HUES64 (cell line): ENCODE data around the gene KRT23.

Experiments
- H3K27ac ChIP-seq: 2 replicates; pipeline ENCODE4 v1.7.0; 2013; ENCODE audit warnings: low read depth, low read length, inconsistent platforms
- H3K27me3 ChIP-seq: 2 replicates; pipeline ENCODE4 v1.6.1; 2013; ENCODE audit warnings: mild to moderate bottlenecking, low read length; ENCODE audit not compliant: insufficient read depth
- H3K36me3 ChIP-seq: 2 replicates; pipeline ENCODE4 v1.6.1; 2013; ENCODE audit warnings: mild to moderate bottlenecking, low read length; ENCODE audit not compliant: insufficient read depth
- H3K4me1 ChIP-seq: 2 replicates; pipeline ENCODE4 v1.6.1; 2013; ENCODE audit warnings: mild to moderate bottlenecking, low read length, moderate library complexity; ENCODE audit not compliant: insufficient read depth
- H3K4me3 ChIP-seq: 2 replicates; pipeline ENCODE4 v1.5.1; 2013; ENCODE audit warnings: mild to moderate bottlenecking, low read length, moderate library complexity
- H3K9ac ChIP-seq: 2 replicates; pipeline ENCODE4 v1.6.1; 2013; ENCODE audit warnings: mild to moderate bottlenecking, low read depth, low read length
- H3K9me3 ChIP-seq: 2 replicates; pipeline ENCODE4 v1.6.1; 2013; ENCODE audit warnings: low read depth, low read length; ENCODE audit not compliant: insufficient read depth
- WGBS: fragments of 150-250, 120-280 bp; methylation state at CpG from one replicate; pipeline ENCODE4 v1.1.7; 2013; ENCODE audit warnings: missing lambda C conversion rate; 5-methylcytosine and 5-hydroxymethylcytosine counted together

Gene KRT23

DNA sequence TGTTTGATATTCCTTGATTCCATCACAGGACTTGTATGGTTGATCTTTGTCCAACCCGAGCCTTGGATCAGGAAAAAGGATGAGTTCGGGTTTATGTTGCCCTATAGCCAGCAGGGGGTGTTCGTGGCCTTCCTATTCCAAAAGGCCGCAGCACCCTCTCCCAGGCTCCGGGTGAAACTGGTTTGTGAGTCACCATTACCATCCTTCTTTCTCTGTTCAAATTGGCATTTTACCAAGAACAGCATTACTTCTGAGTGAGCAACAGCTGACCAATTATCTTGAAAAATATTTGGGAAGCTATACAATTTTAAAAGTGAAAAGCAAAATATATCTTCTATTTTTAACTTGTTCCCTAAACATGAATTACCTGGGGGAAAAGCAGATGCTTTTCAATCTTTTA is 28.1 kb downstream of the KRT23 start:
- Histone ChIP-seq H3K9ac (no peak overlapping the region), H3K27ac (no peak overlapping the region)
- 9% methylated on average over 5 of the region's 5 CpGs for WGBS

GRCh38 chr17:40906613-40907012 is 30.8 kb downstream of the KRT23 start:
- WGBS = 96% methylated on average over 4 of the region's 4 CpGs
- Histone ChIP-seq H3K9ac (no peak overlapping the region), H3K4me3 (no peak overlapping the region), H3K9me3 (no peaks in the 10 kb centered on the region), H3K4me1 (peaks cover 5% of the 10 kb centered on the region; the same call in 1 of the 2 replicates), H3K36me3 (no peaks in the 10 kb centered on the region), H3K27me3 (no peaks in the 10 kb centered on the region), H3K27ac (no peak overlapping the region)

More for the DNA sequence above, 28.1 kb downstream of the KRT23 start:
- Histone ChIP-seq H3K9me3 (no peaks in the 10 kb centered on the region), H3K36me3 (no peaks in the 10 kb centered on the region), H3K4me3 (no peak overlapping the region), H3K4me1 (no peaks in the 10 kb centered on the region), H3K27me3 (no peaks in the 10 kb centered on the region)

DNA sequence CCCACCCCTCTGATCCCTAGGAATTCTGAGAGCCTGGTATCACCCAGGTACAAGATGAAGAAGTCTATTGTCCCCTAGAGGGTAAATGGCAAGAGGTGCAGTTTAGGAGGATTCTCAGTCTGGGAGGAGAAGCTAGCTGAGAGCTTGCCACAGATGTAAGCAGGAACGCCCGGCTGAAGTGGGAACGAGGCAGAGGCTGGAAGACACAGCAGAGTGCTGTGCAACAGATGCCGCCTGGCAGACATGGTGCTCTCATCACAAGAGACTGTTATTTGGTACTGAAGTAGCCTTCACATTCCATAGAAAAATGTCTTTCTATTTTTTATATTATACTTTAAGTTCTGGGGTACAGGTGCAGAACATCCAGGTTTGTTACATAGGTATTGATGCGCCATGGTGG is 32.1 kb downstream of the KRT23 start:
- WGBS = 93% methylated on average over 5 of the region's 5 CpGs
- no peaks in the 10 kb centered on the region for H3K27me3 ChIP-seq
- H3K4me3 ChIP-seq = no peak overlapping the region
- H3K9me3 ChIP-seq = no peaks in the 10 kb centered on the region
- no peak overlapping the region for H3K9ac ChIP-seq
- no peak overlapping the region for H3K27ac ChIP-seq
- H3K36me3 ChIP-seq = no peaks in the 10 kb centered on the region
- peaks cover 5% of the 10 kb centered on the region; the same call in 1 of the 2 replicates for H3K4me1 ChIP-seq

GRCh38 chr17:40903129-40903847 is 34.2 kb downstream of the KRT23 start:
- WGBS = 92% methylated on average over 12 of the region's 12 CpGs
- Histone ChIP-seq H3K4me3 (no peak overlapping the region), H3K4me1 (peaks cover 5% of the 10 kb centered on the region; the same call in 1 of the 2 replicates), H3K36me3 (no peaks in the 10 kb centered on the region), H3K27me3 (no peaks in the 10 kb centered on the region), H3K9me3 (no peaks in the 10 kb centered on the region), H3K27ac (no peak overlapping the region), H3K9ac (no peak overlapping the region)

GRCh38 chr17:40902498-40902897 is 34.9 kb downstream of the KRT23 start:
- no peaks in the 10 kb centered on the region for H3K36me3 ChIP-seq
- H3K4me3 ChIP-seq = no peak overlapping the region
- no peak overlapping the region for H3K9ac ChIP-seq
- no peaks in the 10 kb centered on the region for H3K27me3 ChIP-seq
- peaks cover 5% of the 10 kb centered on the region; the same call in 1 of the 2 replicates for H3K4me1 ChIP-seq
- no peak overlapping the region for H3K27ac ChIP-seq
- no peaks in the 10 kb centered on the region for H3K9me3 ChIP-seq
- WGBS = 89% methylated on average over 3 of the region's 4 CpGs

DNA sequence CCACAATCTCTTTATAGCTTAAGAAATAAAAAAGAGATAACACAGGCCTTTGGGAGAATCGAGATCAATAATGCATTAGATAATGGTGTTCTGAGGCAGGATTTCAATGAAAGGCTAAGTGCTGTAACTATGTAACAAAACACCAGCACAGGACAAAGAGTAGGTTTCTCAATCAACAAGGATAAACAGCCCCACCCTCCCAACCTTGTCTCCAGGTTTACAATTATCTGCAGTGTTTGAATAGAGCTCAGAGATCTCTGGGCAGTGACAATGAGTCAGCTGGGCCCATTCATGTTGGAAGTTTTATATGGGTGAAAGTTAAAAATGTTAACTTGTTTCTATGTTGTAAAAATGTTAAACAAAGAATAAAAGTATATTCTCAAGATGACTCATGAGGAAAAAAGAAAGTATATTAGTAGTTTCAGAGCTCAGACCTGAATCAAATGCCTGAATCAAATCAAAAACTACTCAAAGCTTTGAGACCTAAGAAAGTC is 35.4 kb downstream of the KRT23 start:
- Histone ChIP-seq H3K4me1 (peaks cover 5% of the 10 kb centered on the region; the same call in 1 of the 2 replicates), H3K27me3 (no peaks in the 10 kb centered on the region), H3K27ac (no peak overlapping the region), H3K9me3 (no peaks in the 10 kb centered on the region), H3K36me3 (no peaks in the 10 kb centered on the region), H3K9ac (no peak overlapping the region), H3K4me3 (no peak overlapping the region)
- 100% methylated on average over 1 of the region's 1 CpG for whole genome bisulfite sequencing

DNA sequence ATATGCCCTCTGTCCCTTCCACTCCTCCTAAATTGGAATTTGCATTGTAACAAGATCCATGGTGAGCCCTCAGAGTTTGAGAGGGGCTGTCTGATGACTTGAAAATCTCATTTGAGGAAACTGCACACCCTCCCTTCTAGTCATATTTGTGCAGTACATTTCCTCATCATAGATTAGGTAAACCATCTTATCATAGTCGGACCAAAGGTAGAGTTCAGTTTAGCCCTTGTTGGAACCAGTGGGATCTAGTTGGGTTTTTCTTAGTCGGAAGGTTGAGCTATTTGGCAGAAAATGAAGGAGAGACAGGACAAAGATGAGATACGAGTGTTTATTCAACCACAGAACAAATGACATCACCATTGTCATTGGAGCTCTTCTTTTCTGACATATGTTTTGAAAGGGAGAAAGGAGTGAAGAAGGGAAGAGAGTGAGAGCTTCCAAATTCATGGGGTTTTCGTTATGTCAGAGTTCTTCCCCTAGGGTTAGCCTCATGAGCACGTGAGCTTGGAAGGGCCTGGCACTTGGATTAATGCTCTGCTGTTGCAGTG is 36.6 kb downstream of the KRT23 start:
- Histone ChIP-seq H3K27ac (no peak overlapping the region), H3K4me1 (peaks cover 5% of the 10 kb centered on the region; the same call in 1 of the 2 replicates)
- WGBS = 92% methylated on average over 4 of the region's 5 CpGs

DNA sequence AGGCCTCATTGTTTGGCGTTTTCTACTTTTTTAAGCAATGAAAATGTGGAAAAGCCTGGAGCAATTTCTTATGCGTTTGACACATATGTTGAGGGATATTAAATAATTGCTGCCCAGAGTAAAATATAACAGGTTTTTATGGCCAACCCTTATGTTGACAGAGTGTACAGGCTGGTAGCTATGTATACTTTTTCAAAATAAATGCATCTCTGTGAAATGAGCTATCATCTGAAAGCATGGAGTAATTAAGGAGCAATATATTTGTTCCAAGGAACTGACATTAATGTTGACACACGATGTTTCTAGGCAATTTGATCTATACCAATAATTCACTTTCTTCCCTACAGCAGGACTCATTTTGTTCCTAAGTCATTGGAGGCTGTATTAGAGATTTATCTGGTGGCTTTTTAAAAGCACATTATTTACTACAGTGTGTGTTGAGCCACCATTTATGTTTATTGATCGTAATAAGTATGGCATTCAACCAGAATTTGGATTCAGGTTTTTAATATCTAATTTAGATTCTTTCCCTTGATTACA is 40.5 kb downstream of the KRT23 start:
- Histone ChIP-seq H3K9me3 (no peaks in the 10 kb centered on the region), H3K27ac (no peak overlapping the region), H3K4me3 (no peak overlapping the region), H3K9ac (no peak overlapping the region), H3K4me1 (no peaks in the 10 kb centered on the region), H3K36me3 (no peaks in the 10 kb centered on the region), H3K27me3 (no peaks in the 10 kb centered on the region)
- WGBS = 88% methylated on average over 3 of the region's 4 CpGs

More for the DNA sequence above, 36.6 kb downstream of the KRT23 start:
- no peaks in the 10 kb centered on the region for H3K36me3 ChIP-seq
- H3K9ac ChIP-seq = no peak overlapping the region
- H3K4me3 ChIP-seq = no peak overlapping the region
- H3K9me3 ChIP-seq = no peaks in the 10 kb centered on the region
- H3K27me3 ChIP-seq = no peaks in the 10 kb centered on the region

GRCh38 chr17:40895106-40895730 is 42.2 kb downstream of the KRT23 start:
- Histone ChIP-seq H3K9ac (no peak overlapping the region), H3K27ac (no peak overlapping the region), H3K9me3 (no peaks in the 10 kb centered on the region), H3K4me3 (no peak overlapping the region), H3K36me3 (no peaks in the 10 kb centered on the region), H3K27me3 (no peaks in the 10 kb centered on the region; the same call in 1 of the 2 replicates), H3K4me1 (no peaks in the 10 kb centered on the region)
- 93% methylated on average over 9 of the region's 9 CpGs for WGBS

GRCh38 chr17:40888196-40888720 is 49.2 kb downstream of the KRT23 start:
- H3K27ac ChIP-seq = no peak overlapping the region
- H3K9ac ChIP-seq = no peak overlapping the region
- H3K4me1 ChIP-seq = no peaks in the 10 kb centered on the region
- no peak overlapping the region for H3K4me3 ChIP-seq
- H3K27me3 ChIP-seq = peaks cover 2% of the 10 kb centered on the region; the same call in 1 of the 2 replicates
- 90% methylated on average over 2 of the region's 2 CpGs for WGBS
- no peaks in the 10 kb centered on the region for H3K36me3 ChIP-seq
- H3K9me3 ChIP-seq = no peaks in the 10 kb centered on the region

- Histone ChIP-seq H3K9me3 (no peaks in the 10 kb centered on the region), H3K4me1 (no peaks in the 10 kb centered on the region), H3K9ac (no peak overlapping the region), H3K4me3 (no peak overlapping the region), H3K27me3 (peaks cover 2% of the 10 kb centered on the region; the same call in 1 of the 2 replicates), H3K36me3 (no peaks in the 10 kb centered on the region), H3K27ac (no peak overlapping the region)
- WGBS = 94% methylated on average over 3 of the region's 3 CpGs
Measured at GRCh38 chr17:40886090-40886489, 51.4 kb downstream of the KRT23 start.
